ENCODE data around the gene FMO2. TPM values are rescaled to one million over a fixed set of nuclear protein-coding genes. Genes with fewer than 3 reads are reported as not detected.

The FMO2 gene
- total and polyA plus RNA-seq, 2 of the 8 experiments (the other 6 are each of a cell fraction or from before 2014, with no cell fraction given) = not detected

- no peak for TF ChIP-seq HDAC2 (IDR thresholded peaks at IDR 0.05; ENCODE audit: borderline replicate concordance in 1 of 2, low read depth in 2 of 2, low read length in 2 of 2)
- TF ChIP-seq EGR1 (IDR thresholded peaks at IDR 0.05; ENCODE audit: borderline replicate concordance, low read depth, low read length) = no peak
- TF ChIP-seq BRCA1 (IDR thresholded peaks at IDR 0.05; ENCODE audit: low read depth, low read length) = no peak
- no peak for TF ChIP-seq TAF1 (IDR thresholded peaks at IDR 0.05; ENCODE audit: low read depth, low read length)
Observed at GRCh38 chr1:171155484-171155883, 29.6 kb upstream of the FMO2 start (continued).

All from H1 (cell line).